HG03565 (cell line): ENCODE data around the gene TMEM202.
"Not testable (repeated sequence)": the region's sequence is repeated elsewhere in the genome, so short reads cannot be mapped to it uniquely, and the experiment has no call there.

ENCODE experiments used
- ATAC-seq: cut with Tn5 transposase; IDR thresholded peaks from one replicate; pipeline ENCODE4 v1.9.1; 2021; ENCODE audit warnings: mild to moderate bottlenecking, moderate library complexity; ENCODE audit not compliant: unreplicated experiment

Gene TMEM202

DNA sequence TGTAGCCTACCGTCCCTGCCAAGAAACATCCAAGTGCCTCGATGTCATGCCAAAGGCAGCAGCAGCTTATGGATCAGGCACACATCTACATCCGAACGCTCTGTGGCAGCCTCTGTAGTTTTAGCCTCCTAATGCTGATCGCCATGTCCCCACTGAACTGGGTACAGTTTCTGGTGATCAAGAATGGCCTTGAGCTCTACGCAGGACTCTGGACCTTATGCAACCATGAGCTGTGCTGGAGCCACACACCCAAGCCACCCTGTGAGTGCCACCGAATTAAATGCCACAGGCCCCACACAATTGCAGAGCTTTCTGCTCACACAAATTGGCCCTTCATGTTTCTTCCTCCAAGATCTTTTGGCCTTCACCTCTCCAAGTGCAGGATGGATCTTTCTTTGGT lies 543 bp downstream of the TMEM202 start:
- no peak for ATAC-seq

DNA sequence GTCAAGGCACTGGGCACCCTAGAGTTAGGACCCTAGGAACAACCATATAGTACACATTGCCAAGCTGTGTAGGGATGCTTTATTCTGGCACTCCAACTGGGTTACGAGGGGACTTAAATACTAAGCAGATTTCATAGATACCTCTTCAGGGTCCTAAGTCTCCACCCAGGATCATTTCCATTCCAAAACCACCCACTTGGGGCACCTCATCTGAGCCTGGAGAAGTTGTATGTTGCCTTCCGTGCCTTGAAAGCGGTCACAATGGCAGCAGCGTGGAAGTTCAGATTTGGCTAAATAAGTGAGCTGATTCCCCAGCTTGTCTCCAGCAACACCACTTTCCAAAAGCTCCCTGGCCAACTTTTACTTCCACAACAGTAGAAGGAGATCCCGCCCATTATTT lies 4.6 kb downstream of the TMEM202 start:
- ATAC-seq: no peak

DNA sequence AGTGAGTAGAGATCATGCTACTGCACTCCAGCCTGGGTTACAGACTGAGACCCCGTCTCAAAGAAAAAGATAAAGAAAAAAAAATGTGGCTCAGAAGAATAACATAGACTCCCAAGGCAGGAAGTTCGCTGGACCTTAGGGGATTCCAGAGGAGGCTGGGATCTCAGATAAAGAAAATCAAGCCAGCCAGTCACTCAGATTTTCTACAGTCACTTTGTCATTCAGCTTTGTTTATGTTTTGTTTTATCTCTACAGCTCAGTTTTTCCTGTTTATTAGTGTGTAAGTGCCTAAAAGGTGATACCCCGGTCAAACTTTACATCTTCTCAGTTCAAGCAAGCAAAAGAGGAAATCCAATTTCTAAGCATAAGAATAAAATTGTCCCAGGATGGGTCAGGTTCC lies 6.3 kb downstream of the TMEM202 start:
- no peak for ATAC-seq

DNA sequence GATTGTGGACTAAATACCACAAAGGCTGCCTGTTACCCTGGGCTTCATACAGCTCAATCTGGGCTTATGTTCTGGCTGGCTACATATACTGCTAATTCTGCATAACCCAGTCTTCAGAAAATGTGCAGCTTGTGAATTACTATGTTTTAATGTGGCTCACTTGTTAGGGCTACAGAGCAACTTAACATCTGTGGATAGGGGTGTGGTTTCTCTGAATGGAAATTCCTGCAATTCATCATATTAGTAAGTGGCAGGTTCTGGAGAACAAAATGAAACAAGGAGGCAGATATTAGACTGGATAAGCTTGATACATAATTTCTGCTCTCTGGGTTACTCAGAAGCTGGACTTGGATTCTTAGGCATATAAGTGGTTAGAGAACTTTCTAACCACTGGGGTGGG lies 6.7 kb downstream of the TMEM202 start:
- ATAC-seq: no peak

DNA sequence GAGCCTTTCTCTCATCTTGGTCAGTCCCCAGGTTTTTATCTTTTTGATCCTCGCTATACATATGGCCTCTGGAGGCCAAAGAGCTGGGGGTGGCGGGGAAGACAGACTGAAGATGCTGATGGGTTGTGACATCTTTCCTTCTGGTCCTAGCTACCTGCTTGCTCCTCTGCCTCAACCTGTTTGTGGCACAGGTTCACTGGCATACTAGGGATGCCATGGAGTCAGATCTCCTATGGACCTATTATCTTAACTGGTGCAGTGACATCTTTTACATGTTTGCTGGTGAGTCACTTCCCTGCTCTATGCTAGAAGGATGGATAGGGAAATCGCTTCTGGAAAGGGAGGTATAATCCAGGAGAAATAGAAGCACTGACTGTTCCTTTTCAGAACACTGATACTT lies 8.8 kb downstream of the TMEM202 start:
- no peak for ATAC-seq

DNA sequence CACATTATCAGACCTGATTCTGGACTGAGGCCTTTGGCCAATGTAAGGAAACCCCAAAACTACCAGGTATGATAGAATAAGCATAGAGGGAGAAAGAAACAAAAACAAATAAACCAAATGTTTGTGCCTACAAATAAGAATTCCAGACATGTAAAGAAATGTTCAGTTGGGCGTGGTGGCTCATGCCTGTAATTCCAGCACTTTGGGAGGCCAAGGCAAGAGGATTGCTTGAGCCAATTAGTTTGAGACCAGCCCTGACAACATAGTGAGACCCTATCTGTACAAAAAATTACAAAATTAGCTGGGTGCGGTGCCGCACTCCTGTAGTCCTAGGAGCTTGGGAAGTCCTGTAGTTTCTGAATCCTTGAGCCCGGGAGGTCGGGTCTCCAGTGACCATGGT lies 13.0 kb downstream of the TMEM202 start:
- ATAC-seq: no peak

DNA sequence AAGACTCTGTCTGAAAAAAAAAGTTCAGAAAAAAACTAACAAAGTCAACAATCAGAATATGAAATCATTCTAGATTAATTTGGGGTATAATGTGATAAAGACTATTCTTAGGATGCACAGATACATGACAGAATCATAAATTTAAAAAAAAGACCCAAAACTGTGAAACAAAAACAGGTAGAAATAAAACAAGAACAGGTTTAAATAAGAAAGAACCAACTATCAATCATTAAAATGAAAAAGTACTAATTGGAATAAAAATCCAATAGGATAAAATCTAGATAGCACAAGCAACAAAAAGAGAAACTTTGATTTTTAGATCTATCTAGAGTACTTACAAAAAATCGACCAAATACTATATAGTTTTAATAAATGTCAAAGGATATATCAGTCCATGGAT lies 13.4 kb downstream of the TMEM202 start:
- no peak for ATAC-seq

DNA sequence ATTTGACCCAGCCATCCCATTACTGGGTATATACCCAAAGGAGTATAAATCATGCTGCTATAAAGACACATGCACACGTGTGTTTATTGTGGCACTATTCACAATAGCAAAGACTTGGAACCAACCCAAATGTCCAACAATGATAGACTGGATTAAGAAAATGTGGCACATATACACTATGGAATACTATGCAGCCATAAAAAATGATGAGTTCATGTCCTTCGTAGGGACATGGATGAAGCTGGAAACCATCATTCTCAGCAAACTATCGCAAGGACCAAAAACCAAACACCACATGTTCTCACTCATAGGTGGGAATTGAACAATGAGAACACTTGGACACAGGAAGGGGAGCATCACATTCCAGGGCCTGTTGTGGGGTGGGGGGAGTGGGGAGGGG lies 15.2 kb downstream of the TMEM202 start:
- ATAC-seq: not testable (repeated sequence)

DNA sequence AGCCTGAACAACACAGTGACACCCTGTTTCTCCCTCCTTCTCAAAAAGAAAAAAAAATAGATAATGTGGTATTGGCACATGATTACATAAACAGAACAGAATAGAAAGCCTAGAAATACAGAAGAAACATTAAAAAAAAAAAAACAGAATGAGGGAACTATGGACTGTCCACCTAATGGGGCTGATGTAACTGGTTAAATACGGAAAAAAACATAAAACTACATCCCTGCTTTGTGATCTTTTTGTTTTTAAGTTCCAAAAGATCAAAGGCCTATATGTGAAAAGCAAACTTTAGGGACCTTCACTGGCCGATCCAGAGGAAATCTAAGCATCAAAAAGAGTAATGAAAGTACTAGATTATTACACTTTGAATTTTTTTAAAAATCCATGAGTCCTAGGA lies 17.2 kb downstream of the TMEM202 start:
- ATAC-seq: no peak

DNA sequence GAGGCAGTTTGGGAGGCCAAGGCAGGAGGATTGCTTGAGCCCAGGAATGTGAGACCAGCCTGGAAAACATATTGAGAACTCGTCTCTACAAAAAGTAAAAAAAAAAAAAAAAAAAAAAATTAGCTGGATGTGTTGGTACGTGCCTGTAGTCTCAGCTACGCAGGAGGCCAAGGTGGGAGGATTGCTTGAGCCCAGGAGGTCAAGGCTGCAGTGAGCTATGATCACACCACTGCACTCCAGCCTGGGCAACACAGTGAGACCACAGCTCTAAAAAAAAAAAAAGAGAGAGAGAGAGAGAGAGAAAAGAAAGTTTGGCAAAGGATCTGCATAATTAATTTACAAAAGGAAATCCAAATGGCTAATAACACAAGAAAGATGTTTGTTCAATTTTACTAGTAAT lies 21.7 kb downstream of the TMEM202 start:
- not testable (repeated sequence) for ATAC-seq

DNA sequence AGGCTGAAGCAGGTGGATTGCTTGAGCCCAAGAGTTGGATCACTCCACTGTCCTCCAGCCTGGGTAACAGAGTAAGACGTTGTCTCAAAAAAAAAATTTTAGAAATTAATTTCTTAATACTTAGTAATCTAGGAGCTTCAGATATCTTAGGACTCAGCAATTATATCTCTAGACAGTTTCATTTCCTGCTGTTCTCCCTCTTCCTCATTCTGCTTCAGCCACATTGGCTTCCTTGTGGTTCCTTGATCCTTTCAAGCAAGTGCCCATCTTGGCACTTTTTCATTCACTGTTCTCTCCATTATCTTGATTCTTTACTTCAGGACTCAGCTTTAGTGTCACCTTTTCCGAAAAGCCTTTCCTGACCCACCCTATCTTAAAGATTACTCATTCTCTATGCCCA lies 22.5 kb downstream of the TMEM202 start:
- ATAC-seq: no peak

DNA sequence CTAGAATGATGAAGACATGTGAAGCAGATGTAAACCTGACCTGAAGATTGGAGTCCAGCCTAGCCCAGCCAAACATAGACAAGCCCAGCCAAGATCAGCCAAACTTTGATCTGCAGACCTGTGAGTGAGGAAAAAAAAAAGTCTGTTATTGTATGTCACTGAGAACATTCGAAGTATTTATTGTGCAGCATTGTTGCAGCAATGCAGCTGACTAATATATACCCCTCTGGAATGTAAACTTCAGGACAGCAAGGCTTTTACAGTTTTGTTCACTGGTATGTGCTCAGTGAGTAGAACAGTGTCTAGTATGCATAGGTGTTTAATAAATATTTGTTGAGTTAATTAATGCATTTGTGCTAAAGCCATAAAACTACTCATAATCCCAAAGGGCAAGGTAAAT lies 23.4 kb downstream of the TMEM202 start:
- ATAC-seq: no peak

DNA sequence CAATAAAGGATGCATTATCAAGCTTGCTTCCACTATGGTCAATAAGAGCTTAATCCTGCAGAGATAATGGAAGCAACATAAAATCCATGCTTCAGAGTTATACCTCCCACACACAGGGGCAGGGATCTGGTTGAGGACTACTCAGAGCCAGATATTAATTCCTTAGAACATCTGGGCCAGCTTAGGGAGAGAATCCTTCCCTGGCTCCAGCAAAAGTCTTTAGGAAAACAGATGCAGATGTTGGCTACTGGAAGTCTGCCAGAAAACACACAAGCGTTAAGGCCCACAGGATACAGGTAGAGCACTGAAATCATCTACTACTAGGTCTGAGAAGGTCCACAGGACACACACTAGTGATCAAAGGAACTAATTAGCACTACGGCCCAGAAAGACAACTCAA lies 25.2 kb downstream of the TMEM202 start:
- ATAC-seq: no peak

DNA sequence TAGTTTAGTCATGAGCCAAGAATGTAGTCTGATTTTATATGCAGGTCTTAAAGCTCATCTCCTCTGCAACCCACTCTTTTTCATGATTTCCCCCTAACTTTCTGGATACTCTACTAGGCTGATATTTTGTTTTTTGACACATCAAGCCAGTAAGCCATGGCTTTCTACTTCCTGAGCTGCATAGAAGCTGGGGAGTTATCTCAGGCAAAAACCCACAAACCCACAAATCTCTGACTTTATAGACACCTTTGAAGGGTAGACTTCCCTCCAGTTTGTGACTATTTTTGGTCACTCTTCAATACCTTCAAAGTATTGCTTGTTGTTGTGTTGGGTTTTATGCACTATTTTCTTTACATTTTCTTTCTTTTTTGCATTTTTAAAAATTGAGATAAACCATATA lies 28.6 kb downstream of the TMEM202 start:
- ATAC-seq: no peak

DNA sequence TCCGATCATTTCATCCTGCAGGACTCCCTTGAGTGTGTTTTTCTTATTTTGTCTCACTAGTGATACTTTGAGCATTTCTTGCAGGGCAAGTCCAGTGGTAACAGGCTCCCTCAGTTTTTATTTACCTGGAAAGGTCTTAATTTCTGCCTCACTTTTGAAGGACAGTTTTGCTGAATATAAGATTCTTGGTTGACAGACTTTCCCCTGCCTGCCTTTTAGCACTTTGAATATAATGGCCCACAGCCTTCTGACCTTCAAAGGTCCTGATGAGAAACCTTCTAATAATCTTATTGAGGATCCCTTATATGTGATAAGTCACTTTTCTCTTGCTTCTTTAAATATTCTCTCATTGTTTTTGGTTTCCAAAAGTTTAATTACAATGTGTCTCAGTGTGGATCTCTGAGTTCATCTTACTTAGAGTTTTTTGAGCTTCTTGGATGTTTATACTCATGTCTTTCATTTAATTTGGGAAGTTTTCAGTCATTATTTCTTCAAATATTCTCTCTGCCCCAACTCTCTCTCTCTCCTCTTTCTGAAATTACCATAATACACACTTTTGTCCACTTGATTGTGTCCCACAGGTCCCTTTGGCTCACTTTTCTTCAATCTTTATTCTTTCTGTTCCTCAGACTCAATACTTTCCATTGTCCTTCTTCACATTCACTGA lies 39.7 kb downstream of the TMEM202 start:
- ATAC-seq: no peak

DNA sequence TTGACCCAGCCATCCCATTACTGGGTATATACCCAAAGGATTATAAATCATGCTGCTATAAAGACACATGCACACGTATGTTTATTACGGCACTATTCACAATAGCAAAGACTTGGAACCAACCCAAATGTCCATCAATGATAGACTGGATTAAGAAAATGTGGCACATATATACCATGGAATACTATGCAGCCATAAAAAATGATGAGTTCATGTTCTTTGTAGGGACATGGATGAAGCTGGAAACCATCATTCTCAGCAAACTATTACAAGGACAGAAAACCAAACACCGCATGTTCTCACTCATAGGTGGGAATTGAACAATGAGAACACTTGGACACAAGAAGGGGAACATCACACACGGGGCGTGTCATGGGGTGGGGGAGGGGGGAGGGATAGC lies 44.7 kb downstream of the TMEM202 start:
- not testable (repeated sequence) for ATAC-seq

DNA sequence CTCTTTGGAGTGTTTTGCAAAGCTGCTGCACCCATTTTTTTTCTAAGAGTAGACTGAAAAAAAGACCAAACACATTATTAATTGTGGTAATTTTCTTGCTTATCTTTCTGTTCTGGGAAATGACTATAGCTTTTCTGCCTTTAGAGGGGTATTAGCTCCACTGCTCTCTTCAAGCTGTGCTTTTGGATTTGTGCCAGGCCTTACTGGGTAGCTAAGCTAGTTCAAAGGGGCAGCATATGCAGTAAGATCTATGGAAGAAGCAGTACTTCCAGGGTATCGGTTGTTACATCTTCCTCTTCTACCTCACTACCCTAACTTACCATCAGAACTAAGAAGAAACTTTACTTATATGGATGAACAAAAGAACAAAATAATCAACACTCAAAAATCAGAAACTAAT lies 47.3 kb downstream of the TMEM202 start:
- no peak for ATAC-seq

DNA sequence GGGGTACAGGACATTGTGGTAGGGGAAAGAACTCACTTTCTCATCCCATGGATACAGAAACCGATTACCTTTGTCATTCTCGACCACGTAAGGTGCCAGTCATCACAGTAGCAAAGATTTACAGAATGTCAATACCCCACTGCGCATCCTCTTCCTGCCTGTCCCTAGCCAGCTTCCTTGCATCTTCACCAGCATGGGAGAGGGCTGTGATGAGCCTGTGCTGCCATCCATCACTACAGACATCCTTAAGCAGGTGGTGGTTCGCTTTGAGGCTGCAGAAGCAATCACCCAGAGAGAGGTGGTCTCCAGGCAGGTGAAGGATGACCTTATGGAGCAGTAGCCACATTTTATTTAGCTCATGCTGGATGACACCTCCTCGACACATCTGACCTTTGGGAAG lies 52.7 kb downstream of the TMEM202 start:
- no peak for ATAC-seq

DNA sequence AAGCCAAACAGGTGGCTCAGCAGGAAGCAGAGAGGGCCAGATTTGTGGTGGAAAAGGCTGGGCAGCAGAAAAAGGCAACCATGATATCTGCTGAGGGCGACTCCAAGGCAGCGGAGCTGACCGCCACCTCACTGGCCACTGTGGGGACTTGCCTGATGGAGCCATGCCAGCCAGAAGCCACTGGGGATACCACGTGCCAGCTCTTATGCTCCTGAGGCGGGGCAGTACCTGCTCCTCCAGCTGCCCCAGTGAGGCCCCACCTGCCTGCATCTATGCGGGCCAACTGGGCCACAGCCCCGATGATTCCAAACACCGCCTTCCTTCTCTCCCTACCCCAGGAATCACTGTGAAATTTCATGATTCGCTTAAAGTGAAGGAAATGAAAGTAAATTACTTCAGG lies 53.1 kb downstream of the TMEM202 start:
- no peak for ATAC-seq

DNA sequence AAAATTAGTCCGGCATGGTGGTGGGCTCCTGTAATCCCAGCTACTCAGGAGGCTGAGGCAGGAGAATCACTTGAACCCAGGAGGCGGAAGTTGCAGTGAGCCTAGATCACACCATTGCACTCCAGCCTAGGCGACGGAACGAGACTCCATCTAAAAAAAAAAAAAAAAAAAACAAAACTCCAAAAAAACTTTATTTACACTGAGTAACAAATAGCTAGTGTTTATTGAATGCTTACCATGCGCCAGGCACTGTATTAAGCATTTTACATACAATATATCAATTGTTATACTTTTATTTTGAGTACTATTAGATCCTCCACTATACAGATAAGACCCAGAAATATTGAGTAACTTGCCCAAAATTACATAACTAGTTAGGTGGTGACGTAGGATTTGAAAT lies 58.6 kb downstream of the TMEM202 start:
- ATAC-seq: no peak
